Fibroblast of villous mesenchyme (primary cell): Measurements from ENCODE around the gene CDKN2AIPNL. TPM values are rescaled to one million over a fixed set of nuclear protein-coding genes. Genes with fewer than 3 reads are reported as not detected.

Experiments used
- DNase-seq: peaks from one replicate; pipeline ENCODE4 v3.0.0-alpha.2; 2010; ENCODE audit warnings: low read depth
- H3K4me3 ChIP-seq: 2 replicates; pipeline ENCODE4 v1.5.1; 2011; ENCODE audit warnings: low read depth, mild to moderate bottlenecking, low read length
- CTCF ChIP-seq: IDR thresholded peaks from 2 replicates; pipeline ENCODE4 v1.5.1; 2012; ENCODE audit warnings: low read depth, mild to moderate bottlenecking, low read length; ENCODE audit not compliant: insufficient read depth
- total RNA-seq: library from RNA; depleted of rRNA; stranded (reverse); fragments of >200 nt; gene quantifications from 2 replicates; pipeline ENCODE4 v1.2.3, GENCODE V29; 2012

Gene CDKN2AIPNL
- total RNA-seq, 1 donor = 30.7 TPM

- DNase-seq = no peak
- TF ChIP-seq CTCF = no peak
- no peak overlapping the region for H3K4me3 ChIP-seq
These were observed 27.0 kb upstream of the CDKN2AIPNL start for GRCh38 chr5:134438721-134439123.

- no peak overlapping the region for H3K4me3 ChIP-seq
- no peak for TF ChIP-seq CTCF
- DNase-seq = no peak
These were observed 26.3 kb upstream of the CDKN2AIPNL start for GRCh38 chr5:134437847-134438581.

GRCh38 chr5:134437340-134437846 is 25.7 kb upstream of the CDKN2AIPNL start:
- H3K4me3 ChIP-seq = no peak overlapping the region
- no peak for DNase-seq
- no peak for TF ChIP-seq CTCF

- H3K4me3 ChIP-seq = no peak overlapping the region
- peak; percentile 77 for DNase-seq
- TF ChIP-seq CTCF = no peak
These were observed 25.1 kb upstream of the CDKN2AIPNL start for GRCh38 chr5:134436523-134437339.

GRCh38 chr5:134435560-134435959 is 23.9 kb upstream of the CDKN2AIPNL start:
- DNase-seq = no peak
- no peak for TF ChIP-seq CTCF
- H3K4me3 ChIP-seq = no peak overlapping the region

- peak; percentile 51 for DNase-seq
- H3K4me3 ChIP-seq = no peak overlapping the region
- TF ChIP-seq CTCF = no peak
These were observed 21.1 kb upstream of the CDKN2AIPNL start for GRCh38 chr5:134432677-134433359.
